ENCODE data around the gene RAP1GAP. TPM values are rescaled to one million over a fixed set of nuclear protein-coding genes. Genes with fewer than 3 reads are reported as not detected.

Gene RAP1GAP
- total and polyA plus RNA-seq, 2 of the 13 experiments (the other 11 are each of a cell fraction or from before 2014, with no cell fraction given): 11.9 to 37.5 TPM

DNA sequence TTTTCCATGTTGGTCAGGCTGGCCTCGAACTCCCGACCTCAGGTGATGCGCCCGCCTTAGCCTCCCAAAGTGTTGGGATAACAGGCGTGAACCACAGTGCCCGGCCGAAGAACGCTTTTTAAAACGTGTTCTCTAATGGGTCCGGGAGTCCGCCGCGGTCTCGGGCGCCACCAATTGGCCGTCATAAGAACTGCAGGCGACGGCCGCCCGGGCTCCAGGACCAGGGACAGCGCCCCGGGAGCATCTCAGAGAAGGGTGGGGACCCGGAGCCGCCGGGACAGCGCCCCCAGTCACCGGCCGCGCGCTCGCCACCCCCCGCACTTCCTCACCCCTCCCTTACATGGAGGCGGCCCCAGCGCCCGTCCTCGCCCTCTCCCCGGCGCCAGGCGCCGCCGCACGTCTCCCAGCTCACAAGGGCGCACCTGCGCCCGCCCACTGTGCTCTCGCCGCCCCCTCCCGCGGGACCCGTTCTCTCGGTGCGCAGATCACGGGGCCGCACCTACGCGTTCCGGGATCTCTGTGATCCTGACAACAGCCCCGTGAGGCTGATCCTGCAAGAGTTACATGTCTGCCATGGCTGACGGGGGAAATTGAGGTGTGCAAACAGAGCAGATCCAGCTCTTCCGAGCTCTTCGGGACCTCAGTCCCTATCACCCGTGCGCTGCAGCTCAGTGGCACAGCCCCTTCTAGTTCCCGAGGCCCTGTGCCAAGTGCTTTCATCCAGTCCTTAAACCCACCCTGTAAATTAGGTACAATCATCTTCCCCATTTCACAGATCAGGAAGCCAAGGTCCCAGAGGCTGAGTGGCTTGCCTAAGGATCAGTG, 9.8 kb downstream of the RAP1GAP start (continued):
- TF ChIP-seq, protein P1, sequence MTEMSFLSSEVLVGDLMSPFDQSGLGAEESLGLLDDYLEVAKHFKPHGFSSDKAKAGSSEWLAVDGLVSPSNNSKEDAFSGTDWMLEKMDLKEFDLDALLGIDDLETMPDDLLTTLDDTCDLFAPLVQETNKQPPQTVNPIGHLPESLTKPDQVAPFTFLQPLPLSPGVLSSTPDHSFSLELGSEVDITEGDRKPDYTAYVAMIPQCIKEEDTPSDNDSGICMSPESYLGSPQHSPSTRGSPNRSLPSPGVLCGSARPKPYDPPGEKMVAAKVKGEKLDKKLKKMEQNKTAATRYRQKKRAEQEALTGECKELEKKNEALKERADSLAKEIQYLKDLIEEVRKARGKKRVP (CRISPR knock-in tag; IDR thresholded peaks at IDR 0.05): peak in 1 of 2 experiments; percentile 75; a peak in 2 of 4 replicates
- TF ChIP-seq ZNF207 (IDR thresholded peaks at IDR 0.05; ENCODE audit: borderline replicate concordance): no peak
- TF ChIP-seq MAF1 (CRISPR knock-in tag; IDR thresholded peaks at IDR 0.05; ENCODE audit: borderline replicate concordance): peak; percentile 96; the same call in 1 of the 2 replicates
- TF ChIP-seq, protein P2, sequence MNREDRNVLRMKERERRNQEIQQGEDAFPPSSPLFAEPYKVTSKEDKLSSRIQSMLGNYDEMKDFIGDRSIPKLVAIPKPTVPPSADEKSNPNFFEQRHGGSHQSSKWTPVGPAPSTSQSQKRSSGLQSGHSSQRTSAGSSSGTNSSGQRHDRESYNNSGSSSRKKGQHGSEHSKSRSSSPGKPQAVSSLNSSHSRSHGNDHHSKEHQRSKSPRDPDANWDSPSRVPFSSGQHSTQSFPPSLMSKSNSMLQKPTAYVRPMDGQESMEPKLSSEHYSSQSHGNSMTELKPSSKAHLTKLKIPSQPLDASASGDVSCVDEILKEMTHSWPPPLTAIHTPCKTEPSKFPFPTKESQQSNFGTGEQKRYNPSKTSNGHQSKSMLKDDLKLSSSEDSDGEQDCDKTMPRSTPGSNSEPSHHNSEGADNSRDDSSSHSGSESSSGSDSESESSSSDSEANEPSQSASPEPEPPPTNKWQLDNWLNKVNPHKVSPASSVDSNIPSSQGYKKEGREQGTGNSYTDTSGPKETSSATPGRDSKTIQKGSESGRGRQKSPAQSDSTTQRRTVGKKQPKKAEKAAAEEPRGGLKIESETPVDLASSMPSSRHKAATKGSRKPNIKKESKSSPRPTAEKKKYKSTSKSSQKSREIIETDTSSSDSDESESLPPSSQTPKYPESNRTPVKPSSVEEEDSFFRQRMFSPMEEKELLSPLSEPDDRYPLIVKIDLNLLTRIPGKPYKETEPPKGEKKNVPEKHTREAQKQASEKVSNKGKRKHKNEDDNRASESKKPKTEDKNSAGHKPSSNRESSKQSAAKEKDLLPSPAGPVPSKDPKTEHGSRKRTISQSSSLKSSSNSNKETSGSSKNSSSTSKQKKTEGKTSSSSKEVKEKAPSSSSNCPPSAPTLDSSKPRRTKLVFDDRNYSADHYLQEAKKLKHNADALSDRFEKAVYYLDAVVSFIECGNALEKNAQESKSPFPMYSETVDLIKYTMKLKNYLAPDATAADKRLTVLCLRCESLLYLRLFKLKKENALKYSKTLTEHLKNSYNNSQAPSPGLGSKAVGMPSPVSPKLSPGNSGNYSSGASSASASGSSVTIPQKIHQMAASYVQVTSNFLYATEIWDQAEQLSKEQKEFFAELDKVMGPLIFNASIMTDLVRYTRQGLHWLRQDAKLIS (CRISPR knock-in tag; IDR thresholded peaks at IDR 0.05): no peak
- TF ChIP-seq ZNF124 (CRISPR knock-in tag; IDR thresholded peaks at IDR 0.05): peak; percentile 99
- peak; percentile 98 for TF ChIP-seq SATB2 (CRISPR knock-in tag; IDR thresholded peaks at IDR 0.05)
- TF ChIP-seq SRF (IDR thresholded peaks at IDR 0.05; ENCODE audit: low read depth, low read length): no peak
- TF ChIP-seq ZFAT (CRISPR knock-in tag; conservative IDR thresholded peaks at IDR 0.05): peak; percentile 82; the same call in 1 of the 2 replicates
- TF ChIP-seq, protein P3, sequence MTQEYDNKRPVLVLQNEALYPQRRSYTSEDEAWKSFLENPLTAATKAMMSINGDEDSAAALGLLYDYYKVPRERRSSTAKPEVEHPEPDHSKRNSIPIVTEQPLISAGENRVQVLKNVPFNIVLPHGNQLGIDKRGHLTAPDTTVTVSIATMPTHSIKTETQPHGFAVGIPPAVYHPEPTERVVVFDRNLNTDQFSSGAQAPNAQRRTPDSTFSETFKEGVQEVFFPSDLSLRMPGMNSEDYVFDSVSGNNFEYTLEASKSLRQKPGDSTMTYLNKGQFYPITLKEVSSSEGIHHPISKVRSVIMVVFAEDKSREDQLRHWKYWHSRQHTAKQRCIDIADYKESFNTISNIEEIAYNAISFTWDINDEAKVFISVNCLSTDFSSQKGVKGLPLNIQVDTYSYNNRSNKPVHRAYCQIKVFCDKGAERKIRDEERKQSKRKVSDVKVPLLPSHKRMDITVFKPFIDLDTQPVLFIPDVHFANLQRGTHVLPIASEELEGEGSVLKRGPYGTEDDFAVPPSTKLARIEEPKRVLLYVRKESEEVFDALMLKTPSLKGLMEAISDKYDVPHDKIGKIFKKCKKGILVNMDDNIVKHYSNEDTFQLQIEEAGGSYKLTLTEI (CRISPR knock-in tag; conservative IDR thresholded peaks at IDR 0.05): no peak
- TF ChIP-seq, protein P4, sequence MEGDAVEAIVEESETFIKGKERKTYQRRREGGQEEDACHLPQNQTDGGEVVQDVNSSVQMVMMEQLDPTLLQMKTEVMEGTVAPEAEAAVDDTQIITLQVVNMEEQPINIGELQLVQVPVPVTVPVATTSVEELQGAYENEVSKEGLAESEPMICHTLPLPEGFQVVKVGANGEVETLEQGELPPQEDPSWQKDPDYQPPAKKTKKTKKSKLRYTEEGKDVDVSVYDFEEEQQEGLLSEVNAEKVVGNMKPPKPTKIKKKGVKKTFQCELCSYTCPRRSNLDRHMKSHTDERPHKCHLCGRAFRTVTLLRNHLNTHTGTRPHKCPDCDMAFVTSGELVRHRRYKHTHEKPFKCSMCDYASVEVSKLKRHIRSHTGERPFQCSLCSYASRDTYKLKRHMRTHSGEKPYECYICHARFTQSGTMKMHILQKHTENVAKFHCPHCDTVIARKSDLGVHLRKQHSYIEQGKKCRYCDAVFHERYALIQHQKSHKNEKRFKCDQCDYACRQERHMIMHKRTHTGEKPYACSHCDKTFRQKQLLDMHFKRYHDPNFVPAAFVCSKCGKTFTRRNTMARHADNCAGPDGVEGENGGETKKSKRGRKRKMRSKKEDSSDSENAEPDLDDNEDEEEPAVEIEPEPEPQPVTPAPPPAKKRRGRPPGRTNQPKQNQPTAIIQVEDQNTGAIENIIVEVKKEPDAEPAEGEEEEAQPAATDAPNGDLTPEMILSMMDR (CRISPR knock-in tag; IDR thresholded peaks at IDR 0.05): peak; percentile 95
- TF ChIP-seq THYN1 (CRISPR knock-in tag; IDR thresholded peaks at IDR 0.05; ENCODE audit: borderline replicate concordance, low read depth): no peak
- no peak for TF ChIP-seq SIX1 (CRISPR knock-in tag; IDR thresholded peaks at IDR 0.05; ENCODE audit: borderline replicate concordance)
- TF ChIP-seq DR1 (CRISPR knock-in tag; IDR thresholded peaks at IDR 0.05): peak; percentile 53; the same call in 1 of the 2 replicates
- peak; percentile 89 for TF ChIP-seq HMG20B (CRISPR knock-in tag; conservative IDR thresholded peaks at IDR 0.05)
- TF ChIP-seq ZNF549 (CRISPR knock-in tag; IDR thresholded peaks at IDR 0.05): peak; percentile 75; the same call in 1 of the 2 replicates
- TF ChIP-seq POLR2AphosphoS2 (IDR thresholded peaks at IDR 0.05; ENCODE audit: low read depth, low read length): no peak
- TF ChIP-seq, protein P5, sequence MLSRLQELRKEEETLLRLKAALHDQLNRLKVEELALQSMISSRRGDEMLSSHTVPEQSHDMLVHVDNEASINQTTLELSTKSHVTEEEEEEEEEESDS (CRISPR knock-in tag; IDR thresholded peaks at IDR 0.05; ENCODE audit: borderline replicate concordance): peak; percentile 93
- TF ChIP-seq, protein P6, sequence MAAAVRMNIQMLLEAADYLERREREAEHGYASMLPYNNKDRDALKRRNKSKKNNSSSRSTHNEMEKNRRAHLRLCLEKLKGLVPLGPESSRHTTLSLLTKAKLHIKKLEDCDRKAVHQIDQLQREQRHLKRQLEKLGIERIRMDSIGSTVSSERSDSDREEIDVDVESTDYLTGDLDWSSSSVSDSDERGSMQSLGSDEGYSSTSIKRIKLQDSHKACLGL (CRISPR knock-in tag; IDR thresholded peaks at IDR 0.05): peak; percentile 98
- peak; percentile 93 for TF ChIP-seq TBX2 (CRISPR knock-in tag; IDR thresholded peaks at IDR 0.05; ENCODE audit: borderline replicate concordance)

Data from HepG2 (cell line).